Neural progenitor cell (in vitro differentiated cells): ENCODE data around the gene COL21A1.

Source experiments
- CTCF ChIP-seq: fragments of 200-600 bp; sonication (generic); IDR thresholded peaks from 2 replicates; pipeline ENCODE4 v1.5.1; 2017; ENCODE audit warnings: antibody characterized with exemption, mild to moderate bottlenecking
- EZH2 ChIP-seq: fragments of 200-600 bp; sonication (generic); IDR thresholded peaks from 2 replicates; pipeline ENCODE4 v1.6.1; 2017; ENCODE audit warnings: antibody characterized with exemption, mild to moderate bottlenecking, moderate library complexity
- EZH2phosphoT487 ChIP-seq: fragments of 200-600 bp; sonication (generic); IDR thresholded peaks from 2 replicates; pipeline ENCODE4 v1.6.1; 2017; ENCODE audit warnings: antibody characterized with exemption

- TF ChIP-seq EZH2 = no peak
- no peak for TF ChIP-seq CTCF
- TF ChIP-seq EZH2phosphoT487 = no peak
These were observed 196.7 kb downstream of the COL21A1 start for GRCh38 chr6:56050530-56051201.
